ENCODE data around the gene DDC. TPM values are rescaled to one million over a fixed set of nuclear protein-coding genes. Genes with fewer than 3 reads are reported as not detected.

The DDC gene, protein sequence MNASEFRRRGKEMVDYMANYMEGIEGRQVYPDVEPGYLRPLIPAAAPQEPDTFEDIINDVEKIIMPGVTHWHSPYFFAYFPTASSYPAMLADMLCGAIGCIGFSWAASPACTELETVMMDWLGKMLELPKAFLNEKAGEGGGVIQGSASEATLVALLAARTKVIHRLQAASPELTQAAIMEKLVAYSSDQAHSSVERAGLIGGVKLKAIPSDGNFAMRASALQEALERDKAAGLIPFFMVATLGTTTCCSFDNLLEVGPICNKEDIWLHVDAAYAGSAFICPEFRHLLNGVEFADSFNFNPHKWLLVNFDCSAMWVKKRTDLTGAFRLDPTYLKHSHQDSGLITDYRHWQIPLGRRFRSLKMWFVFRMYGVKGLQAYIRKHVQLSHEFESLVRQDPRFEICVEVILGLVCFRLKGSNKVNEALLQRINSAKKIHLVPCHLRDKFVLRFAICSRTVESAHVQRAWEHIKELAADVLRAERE
- total RNA-seq (2014; rRNA removed; shearing (Covaris generic)): not detected in 2 replicates

DNA sequence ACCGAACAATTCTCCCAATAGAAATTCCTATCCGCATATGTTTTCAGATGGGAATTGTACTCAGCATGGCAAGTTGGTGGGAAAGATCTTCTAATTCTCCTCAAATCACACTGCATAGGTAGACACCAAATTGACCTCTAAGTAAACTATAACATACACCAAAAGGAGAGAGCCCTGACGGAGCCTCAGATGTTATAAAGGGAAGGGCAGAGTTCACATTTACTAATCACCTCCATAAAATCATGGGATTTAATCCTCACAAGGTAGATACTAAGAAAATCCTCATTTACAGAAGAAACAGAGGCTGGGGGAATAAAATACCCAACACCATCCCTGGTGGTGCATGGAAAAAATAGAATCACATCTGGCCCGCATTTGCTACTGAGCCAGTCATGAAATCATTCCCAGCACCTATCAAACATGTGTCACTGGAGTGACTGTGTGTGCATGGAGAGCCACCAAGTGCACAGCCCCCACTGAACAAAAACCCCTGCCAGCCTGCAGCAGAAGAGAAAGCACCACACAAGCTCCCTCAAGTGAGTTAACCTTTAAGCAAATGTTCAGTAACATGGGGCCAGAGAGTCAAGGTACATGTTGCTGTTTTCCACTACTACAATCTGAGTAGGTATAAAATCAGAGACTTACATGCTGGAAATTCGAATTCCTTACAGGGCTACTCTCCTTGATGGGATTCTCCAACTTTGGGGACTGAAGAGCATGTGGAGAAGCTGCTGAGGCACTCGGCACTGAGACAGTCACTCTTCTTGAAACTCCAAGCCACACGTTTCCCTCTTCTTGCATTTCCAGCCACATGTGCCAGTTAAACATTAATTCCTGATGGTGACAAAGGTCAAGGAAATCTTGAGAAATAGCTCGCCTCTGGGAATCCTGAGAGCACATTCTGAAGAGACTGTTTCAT, at the start of gene DDC:
Gene DDC (minus strand): TSS at position 766 of the 919 bp plus-strand sequence. CDS start 21,320 bp downstream, outside the sequence.
- DNase-seq (ENCODE audit: low spot score): no peak

GRCh38 chr7:50613473-50613872, 48.3 kb upstream of the DDC start:
- DNase-seq (ENCODE audit: low spot score): no peak

DNA sequence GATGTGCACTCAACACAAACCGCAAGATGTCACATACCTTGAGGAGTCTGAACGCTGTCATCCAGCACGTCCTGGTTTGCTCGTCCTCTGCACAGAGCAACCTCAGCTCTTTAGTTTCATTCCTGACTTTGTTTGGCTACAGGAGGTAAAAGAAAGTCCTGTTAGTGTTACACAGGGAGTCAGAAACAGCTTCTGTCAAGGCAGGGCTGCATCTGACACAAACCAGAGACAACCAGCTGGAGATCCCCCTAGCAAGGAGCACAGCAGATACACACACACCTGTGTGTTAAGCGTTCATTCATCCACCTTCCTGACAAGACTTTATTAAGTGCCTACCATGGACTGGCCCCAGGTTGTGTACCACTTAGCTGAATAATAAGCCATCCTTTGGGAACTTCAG, 47.5 kb upstream of the DDC start:
- DNase-seq (ENCODE audit: low spot score): no peak

DNA sequence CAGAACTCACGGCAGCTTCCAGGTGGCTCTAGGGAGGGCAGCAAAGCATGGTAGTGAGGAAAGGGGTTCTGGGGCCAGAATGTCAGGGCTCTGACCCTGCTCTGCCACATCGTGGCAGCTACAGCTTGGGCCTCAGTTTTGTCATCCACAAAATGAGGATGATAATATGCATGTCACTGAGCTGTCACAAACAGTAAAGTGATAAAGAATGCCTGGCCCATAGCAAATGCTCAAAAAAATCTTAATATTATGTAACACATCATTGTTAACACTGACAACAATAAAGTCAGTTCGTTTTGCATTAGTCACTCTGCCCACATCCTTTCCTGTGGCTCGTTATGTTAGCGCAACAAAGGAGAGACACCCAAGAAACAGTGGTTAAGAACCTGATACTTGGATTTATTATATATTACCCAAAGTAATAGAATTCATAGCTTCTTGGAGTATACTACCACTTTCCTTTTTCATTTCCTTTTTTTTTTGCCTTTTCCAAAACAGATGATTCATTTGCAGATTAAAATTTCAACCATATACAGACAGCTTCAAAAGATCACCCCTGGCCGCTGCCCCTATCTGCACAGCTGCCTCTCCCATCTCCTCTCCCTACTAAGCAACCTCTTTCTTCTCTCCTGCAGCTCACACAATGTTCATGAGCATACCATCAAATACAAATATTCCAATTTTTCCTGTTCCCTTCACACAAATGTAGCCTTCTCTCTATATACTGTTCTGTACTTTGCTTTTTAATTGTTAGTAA, 45.5 kb upstream of the DDC start:
- DNase-seq (ENCODE audit: low spot score): peak; percentile 92

GRCh38 chr7:50608196-50608906, 43.1 kb upstream of the DDC start:
- DNase-seq (ENCODE audit: low spot score): no peak

DNA sequence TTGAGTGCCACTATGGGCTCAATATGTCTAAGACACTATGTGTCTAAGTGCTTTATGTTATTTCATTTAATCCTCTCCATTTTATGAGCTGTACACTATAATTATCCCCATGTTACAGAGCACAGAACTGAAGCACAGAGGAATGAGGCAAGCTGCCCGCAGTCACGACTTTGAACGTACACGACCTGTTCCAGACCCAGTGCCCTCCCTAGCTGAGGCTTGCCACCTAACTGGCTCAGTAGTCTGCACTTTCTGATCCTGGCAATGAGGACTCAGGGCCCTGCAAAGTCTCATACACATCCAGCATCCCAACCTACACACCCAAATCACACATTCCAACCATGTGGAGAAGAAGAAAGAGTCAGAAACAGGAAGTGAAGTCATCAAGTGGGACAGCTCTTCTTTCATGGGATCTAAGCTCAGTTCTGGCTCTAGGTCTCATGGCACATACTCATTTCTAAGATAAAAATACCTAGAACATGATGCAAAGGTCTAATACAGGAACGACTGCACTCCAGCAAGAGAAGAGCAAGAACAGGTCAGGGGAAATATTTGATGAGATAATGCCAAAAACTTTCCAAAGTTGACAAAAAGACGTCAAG, 42.4 kb upstream of the DDC start:
- DNase-seq (ENCODE audit: low spot score): peak; percentile 14

- no peak for DNase-seq (ENCODE audit: low spot score)
Measured at GRCh38 chr7:50605059-50605458, 39.9 kb upstream of the DDC start.

GRCh38 chr7:50603287-50603686, 38.1 kb upstream of the DDC start:
- DNase-seq (ENCODE audit: low spot score): no peak

GRCh38 chr7:50599385-50599784, 34.2 kb upstream of the DDC start:
- no peak for DNase-seq (ENCODE audit: low spot score)

DNA sequence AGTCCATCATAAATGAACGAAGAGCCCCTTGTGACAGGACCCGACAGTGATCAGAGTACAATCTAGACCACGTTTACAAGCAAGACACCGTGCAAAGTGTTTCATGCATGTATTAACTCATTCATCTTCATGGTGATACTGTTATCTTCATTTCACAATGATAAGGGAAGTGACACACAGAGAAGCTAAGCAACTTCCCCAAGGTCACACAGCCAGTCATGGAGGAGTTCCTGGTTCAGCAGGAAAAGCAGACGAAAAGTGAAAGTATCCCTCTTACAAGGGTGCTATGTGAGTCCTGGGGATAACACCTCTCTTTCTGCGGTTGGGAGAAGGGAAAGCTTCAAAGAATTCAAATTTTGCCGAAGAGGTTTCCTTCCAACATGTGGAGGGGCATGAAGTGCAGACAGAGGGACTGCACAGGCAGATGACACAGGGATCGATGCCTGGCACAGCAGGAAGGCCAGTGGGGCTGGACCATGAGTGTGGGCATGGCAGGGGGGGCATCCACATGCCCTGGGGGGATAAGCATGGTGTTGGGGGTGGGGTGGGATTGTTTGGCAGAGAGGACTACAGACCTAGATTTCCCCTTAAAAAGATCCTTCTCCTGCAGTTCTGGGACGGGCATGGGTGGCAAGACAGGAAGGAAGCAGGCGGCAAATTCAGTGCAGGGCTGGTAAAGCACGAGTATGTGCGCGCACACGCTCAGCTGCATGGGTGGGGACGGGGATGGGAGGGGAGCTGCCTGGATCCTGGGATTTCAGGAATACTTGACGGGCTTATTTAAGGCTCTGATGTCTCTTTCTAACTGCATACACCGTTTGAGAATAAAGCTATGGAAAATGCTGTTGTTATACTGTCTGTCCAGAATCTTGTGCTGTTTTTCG, 33.5 kb upstream of the DDC start:
- no peak for DNase-seq (ENCODE audit: low spot score)

DNA sequence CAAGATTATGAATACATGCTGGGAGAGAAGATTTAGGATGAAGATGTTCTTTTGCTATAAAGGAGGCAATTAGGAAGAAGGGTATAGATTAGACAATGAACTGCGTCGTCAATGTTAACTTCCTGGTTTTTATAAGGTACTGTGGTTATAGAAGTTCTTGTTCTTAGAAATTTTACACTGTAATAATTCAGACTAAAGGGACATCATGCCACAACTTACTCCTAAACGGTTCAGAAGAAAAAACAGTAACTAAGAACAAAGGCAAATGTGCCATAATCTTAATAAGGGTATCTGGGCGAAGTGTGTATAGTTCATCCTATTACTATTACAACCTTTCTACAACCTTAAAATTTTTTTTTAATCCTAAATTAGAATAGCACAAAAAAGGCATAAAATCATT, 31.3 kb upstream of the DDC start:
- DNase-seq (ENCODE audit: low spot score): no peak

DNA sequence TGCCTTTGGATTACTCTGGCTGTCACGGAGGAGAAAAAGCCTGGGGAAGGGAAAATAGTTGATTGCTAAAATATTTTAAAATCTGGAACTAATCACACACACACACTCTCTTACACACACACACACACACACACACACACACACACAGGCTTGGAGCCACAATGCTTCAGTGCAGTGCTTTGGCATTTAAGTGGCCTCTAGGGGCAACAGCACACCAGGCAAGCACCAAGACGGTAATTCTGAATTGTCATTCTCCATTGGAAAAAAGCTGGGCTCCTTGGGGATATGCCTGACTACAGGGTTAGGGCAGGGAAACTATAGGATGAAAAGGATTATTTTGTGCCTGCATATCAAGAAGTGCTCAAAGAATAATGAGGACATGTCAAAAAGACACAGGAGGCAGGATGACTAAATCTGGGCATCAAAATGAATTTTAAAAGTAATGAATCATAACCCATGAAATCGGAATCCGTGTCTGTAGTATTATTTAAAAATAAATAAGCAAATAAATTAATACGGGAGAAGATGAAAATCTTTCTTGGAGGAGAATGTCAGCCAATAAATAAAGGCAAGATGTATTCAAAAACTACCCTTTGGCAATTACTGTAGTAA, 30.4 kb upstream of the DDC start:
- peak; percentile 31 for DNase-seq (ENCODE audit: low spot score)

GRCh38 chr7:50594734-50595485, 29.7 kb upstream of the DDC start:
- DNase-seq (ENCODE audit: low spot score): no peak

GRCh38 chr7:50594136-50594535, 28.9 kb upstream of the DDC start:
- DNase-seq (ENCODE audit: low spot score): no peak

DNA sequence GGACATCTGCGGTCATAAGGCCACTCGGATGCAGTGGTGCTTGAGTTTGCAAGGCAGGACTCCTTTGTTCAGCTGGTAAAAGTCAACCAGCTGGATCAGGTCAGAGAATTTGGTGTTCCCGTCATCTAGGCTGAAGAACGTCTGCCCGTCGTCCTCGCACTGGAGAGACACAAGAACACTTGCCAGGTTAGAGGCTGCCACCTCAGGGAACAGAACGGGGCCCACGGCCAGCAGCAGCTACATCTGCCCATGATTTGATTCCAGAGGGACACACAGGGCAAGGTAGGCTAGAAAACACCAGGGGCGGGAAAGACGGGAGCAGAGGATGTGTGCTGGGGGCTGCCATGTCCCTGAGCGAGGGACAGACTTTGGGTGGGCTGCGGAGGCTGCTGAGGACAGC, 27.7 kb upstream of the DDC start:
- no peak for DNase-seq (ENCODE audit: low spot score)

- no peak for DNase-seq (ENCODE audit: low spot score)
Measured at GRCh38 chr7:50591480-50592438, 26.6 kb upstream of the DDC start.

DNA sequence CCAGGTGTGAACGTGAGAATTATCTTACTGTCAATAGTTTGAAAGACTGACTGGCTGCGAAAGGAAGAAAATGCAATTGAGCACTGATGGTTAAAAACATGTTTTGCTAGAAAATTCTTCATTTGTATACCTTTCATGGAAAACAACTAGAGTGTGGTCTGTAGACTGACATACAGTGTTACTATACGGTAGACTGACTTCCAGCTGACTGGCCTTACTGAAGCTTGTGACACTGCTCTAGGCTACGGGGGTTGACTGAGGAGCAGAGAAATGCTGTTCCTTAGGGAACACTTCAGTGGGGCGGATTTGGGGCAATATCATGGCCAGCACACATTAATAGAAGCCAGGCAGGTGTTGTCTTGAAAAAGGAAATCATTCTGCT, 25.9 kb upstream of the DDC start:
- DNase-seq (ENCODE audit: low spot score): no peak
